Heart left ventricle (tissue), 13 donors: ENCODE data around the gene OR13C5.

ENCODE experiments used
- CTCF ChIP-seq, 12 donors: fragments of 200-600 bp; sonication (generic) in 4 of 12; IDR thresholded peaks; one replicate each; pipeline versions ENCODE4 v1.5.0 to v1.8.0; 2018 to 2022; ENCODE audit warnings: antibody characterized with exemption in 12 of 12, mild to moderate bottlenecking in 5 of 12
- POLR2A ChIP-seq, 2 donors: fragments of 450-650 bp; IDR thresholded peaks; one replicate each; pipeline ENCODE4 v1.6.1; 2017; ENCODE audit warnings: antibody characterized with exemption in 2 of 2, mild to moderate bottlenecking in 2 of 2, moderate library complexity in 2 of 2
- donor health status: ischemic (EF 13 %, LVEDD 7.1; RV severe dilation, severe dysfunction).
- donor health status: DM: no; HTN: yes; CAD: no.
- donor health status: DM: no; HTN: no; CAD: no.
- donor health status: ischemic (EF 25% LVEDD 6.9; RV normal size, moderate dysfunction).
- donor health status: ischemic (EF 25% LVEDD 5.7; RV mildly dilated, moderate dysfunction).
- donor health status: ischemic (EF 35%, LVEDD 5.7; RV mildly dilated, moderate dysfunction).
- donor health status: nonischemic (EF 11% LVEDD 7.7; RV severe dilation, severe dysfunction).
- donor health status: DM: yes; HTN: yes; CAD: no.
- donor health status: PGD.
- donor health status: ischemic (EF 29% LVEDD 5.4; RV normal size, mild dysfunction).
- donor health status: nonischemic (EF 23%, LVEDD 6.1; RV moderate dilation, normal function).

GRCh38 chr9:104575456-104575855 lies 23.8 kb downstream of the OR13C5 start:
- no peak for TF ChIP-seq CTCF (IDR thresholded peaks at IDR 0.05)
- no peak for TF ChIP-seq POLR2A (IDR thresholded peaks at IDR 0.05)
